Chondrocyte (in vitro differentiated cells): ENCODE results near the gene CEP250. TPM values are rescaled to one million over a fixed set of nuclear protein-coding genes. Genes with fewer than 3 reads are reported as not detected.

Source experiments
- DNase-seq: peaks from one replicate; pipeline ENCODE4 v3.0.0; 2021; ENCODE audit warnings: mixed read lengths, low spot score
- H3K27ac Mint-ChIP-seq: one replicate; pipeline ENCODE4 v1.8.0; 2021; ENCODE audit warnings: mild to moderate bottlenecking, moderate library complexity, mixed read lengths; ENCODE audit not compliant: unreplicated experiment
- H3K27me3 Mint-ChIP-seq: 2 replicates; pipeline ENCODE4 v1.8.0; 2021; ENCODE audit warnings: low read depth, mixed read lengths
- H3K36me3 Mint-ChIP-seq: 2 replicates; pipeline ENCODE4 v1.8.0; 2021; ENCODE audit warnings: low read depth, mixed read lengths
- H3K4me1 Mint-ChIP-seq: 2 replicates; pipeline ENCODE4 v1.8.0; 2021; ENCODE audit warnings: low read depth, mild to moderate bottlenecking, mixed read lengths
- H3K4me3 Mint-ChIP-seq: one replicate; pipeline ENCODE4 v1.8.0; 2021; ENCODE audit warnings: mild to moderate bottlenecking, moderate library complexity, mixed read lengths; ENCODE audit not compliant: unreplicated experiment
- H3K9me3 Mint-ChIP-seq: 2 replicates; pipeline ENCODE4 v1.8.0; 2021; ENCODE audit warnings: low read depth, mixed read lengths
- CTCF ChIP-seq: fragments of 200-600 bp; sonication (generic); IDR thresholded peaks from 2 replicates; pipeline ENCODE4 v1.5.0; 2021; ENCODE audit warnings: antibody characterized with exemption, mild to moderate bottlenecking, moderate library complexity
- total RNA-seq: library from RNA; stranded (reverse); gene quantifications from 3 replicates; pipeline ENCODE4 v1.2.1, GENCODE V29; 2021

CEP250 gene
- total RNA-seq, 1 donor from 2014 or later, result 43.6 TPM

- Mint-ChIP-seq H3K4me1 (peaks cover 37% of the 10 kb centered on the region), H3K4me3 (no peak overlapping the region), H3K27me3 (no peaks in the 10 kb centered on the region), H3K36me3 (no peaks in the 10 kb centered on the region), H3K9me3 (no peaks in the 10 kb centered on the region), H3K27ac (no peak overlapping the region)
- DNase-seq, result no peak
- TF ChIP-seq CTCF, result no peak
Observed at GRCh38 chr20:35434085-35435005, 21.1 kb upstream of the CEP250 start.

- Mint-ChIP-seq H3K9me3 (no peaks in the 10 kb centered on the region), H3K27ac (peak overlapping the region; percentile 10), H3K36me3 (no peaks in the 10 kb centered on the region), H3K4me3 (peak overlapping the region; percentile 46), H3K4me1 (peaks cover 49% of the 10 kb centered on the region), H3K27me3 (no peaks in the 10 kb centered on the region)
- no peak for TF ChIP-seq CTCF
- no peak for DNase-seq
Observed at GRCh38 chr20:35436177-35436573, 19.2 kb upstream of the CEP250 start.

- Mint-ChIP-seq H3K36me3 (no peaks in the 10 kb centered on the region), H3K4me1 (peaks cover 41% of the 10 kb centered on the region), H3K27ac (peak overlapping the region; percentile 94), H3K27me3 (no peaks in the 10 kb centered on the region), H3K4me3 (peak overlapping the region; percentile 58), H3K9me3 (no peaks in the 10 kb centered on the region)
- no peak for TF ChIP-seq CTCF
- no peak for DNase-seq
Observed at GRCh38 chr20:35437599-35437998, 17.8 kb upstream of the CEP250 start.

- no peaks in the 10 kb centered on the region for H3K27me3 Mint-ChIP-seq
- no peak overlapping the region for H3K4me3 Mint-ChIP-seq
- no peaks in the 10 kb centered on the region for H3K36me3 Mint-ChIP-seq
- no peak for TF ChIP-seq CTCF
- H3K4me1 Mint-ChIP-seq, result peaks cover 39% of the 10 kb centered on the region
- peak overlapping the region; percentile 49 for H3K27ac Mint-ChIP-seq
- no peaks in the 10 kb centered on the region for H3K9me3 Mint-ChIP-seq
- no peak for DNase-seq
Observed at GRCh38 chr20:35443003-35443402, 12.4 kb upstream of the CEP250 start.

GRCh38 chr20:35444226-35444625, 11.2 kb upstream of the CEP250 start:
- Mint-ChIP-seq H3K9me3 (no peaks in the 10 kb centered on the region), H3K4me1 (peaks cover 26% of the 10 kb centered on the region), H3K4me3 (no peak overlapping the region), H3K27ac (no peak overlapping the region), H3K27me3 (no peaks in the 10 kb centered on the region), H3K36me3 (no peaks in the 10 kb centered on the region)
- TF ChIP-seq CTCF, result no peak
- DNase-seq, result no peak
